ENCODE results near the gene SOX3. TPM values are rescaled to one million over a fixed set of nuclear protein-coding genes. Genes with fewer than 3 reads are reported as not detected.

Gene SOX3
- total RNA-seq, 2 donors from 2014 or later: 10.5 TPM; not detected in 1

DNA sequence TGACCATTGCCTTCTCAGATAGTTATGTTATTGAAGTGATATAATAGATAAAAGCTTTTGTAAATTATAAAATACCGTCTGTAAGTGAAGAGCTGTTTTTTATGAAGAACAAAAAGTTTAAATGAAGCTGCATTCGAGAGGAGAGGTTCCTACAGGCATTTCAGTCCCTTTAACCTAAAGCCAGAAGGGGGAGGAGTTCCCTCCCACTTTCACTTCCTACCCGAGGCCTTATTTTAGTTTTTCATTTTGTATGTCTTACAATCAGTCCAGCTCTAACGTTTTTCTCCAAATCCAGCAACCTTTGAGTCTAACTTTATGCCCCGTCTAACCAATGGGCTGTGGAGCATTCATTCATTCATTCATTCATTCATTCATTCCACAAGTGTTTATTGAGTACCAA, 16.5 kb upstream of the SOX3 start:
- Histone ChIP-seq H3K27ac (no peak overlapping the region), H3K4me3 (no peak overlapping the region), H3K27me3 (replicated peaks; ENCODE audit: insufficient read depth) (no peaks in the 10 kb centered on the region), H3K4me1 (replicated peaks) (no peaks in the 10 kb centered on the region), H3K9me3 (no peaks in the 10 kb centered on the region), H3K36me3 (no peaks in the 10 kb centered on the region)
- intact Hi-C loops (cut with DNase I): no loop called here
- TF ChIP-seq POLR2AphosphoS5 (IDR thresholded peaks at IDR 0.05): no peak
- no peak for TF ChIP-seq POLR2A (IDR thresholded peaks at IDR 0.05)
- TF ChIP-seq, protein P1, sequence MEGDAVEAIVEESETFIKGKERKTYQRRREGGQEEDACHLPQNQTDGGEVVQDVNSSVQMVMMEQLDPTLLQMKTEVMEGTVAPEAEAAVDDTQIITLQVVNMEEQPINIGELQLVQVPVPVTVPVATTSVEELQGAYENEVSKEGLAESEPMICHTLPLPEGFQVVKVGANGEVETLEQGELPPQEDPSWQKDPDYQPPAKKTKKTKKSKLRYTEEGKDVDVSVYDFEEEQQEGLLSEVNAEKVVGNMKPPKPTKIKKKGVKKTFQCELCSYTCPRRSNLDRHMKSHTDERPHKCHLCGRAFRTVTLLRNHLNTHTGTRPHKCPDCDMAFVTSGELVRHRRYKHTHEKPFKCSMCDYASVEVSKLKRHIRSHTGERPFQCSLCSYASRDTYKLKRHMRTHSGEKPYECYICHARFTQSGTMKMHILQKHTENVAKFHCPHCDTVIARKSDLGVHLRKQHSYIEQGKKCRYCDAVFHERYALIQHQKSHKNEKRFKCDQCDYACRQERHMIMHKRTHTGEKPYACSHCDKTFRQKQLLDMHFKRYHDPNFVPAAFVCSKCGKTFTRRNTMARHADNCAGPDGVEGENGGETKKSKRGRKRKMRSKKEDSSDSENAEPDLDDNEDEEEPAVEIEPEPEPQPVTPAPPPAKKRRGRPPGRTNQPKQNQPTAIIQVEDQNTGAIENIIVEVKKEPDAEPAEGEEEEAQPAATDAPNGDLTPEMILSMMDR (IDR thresholded peaks at IDR 0.05): no peak
- DNase-seq (ENCODE audit: low spot score): no peak
- WGBS: 55% methylated on average over 5 of the region's 5 CpGs

DNA sequence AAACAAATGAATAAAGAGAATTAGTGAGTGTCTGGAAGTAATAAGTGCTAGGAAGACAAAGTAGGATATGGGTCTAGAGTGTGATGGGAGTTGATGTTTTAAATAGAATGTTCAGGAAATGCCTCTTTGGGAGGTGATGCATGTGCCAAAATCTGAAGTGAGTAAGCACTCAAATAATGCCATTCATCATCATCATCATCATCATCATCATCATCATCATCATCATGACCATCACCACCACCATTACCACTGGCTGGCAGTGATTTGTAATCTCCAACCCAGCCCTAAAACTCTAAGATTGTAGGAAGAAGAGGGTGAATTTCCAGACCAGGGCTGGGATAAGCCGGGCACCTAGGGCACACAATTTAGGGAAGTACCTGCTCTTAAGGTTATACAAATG, 9.7 kb upstream of the SOX3 start:
- no peaks in the 10 kb centered on the region for H3K27me3 ChIP-seq (replicated peaks; ENCODE audit: insufficient read depth)
- intact Hi-C loops (cut with DNase I): no loop called here
- H3K4me1 ChIP-seq (replicated peaks): no peaks in the 10 kb centered on the region
- no peak overlapping the region for H3K4me3 ChIP-seq
- no peaks in the 10 kb centered on the region for H3K36me3 ChIP-seq
- H3K27ac ChIP-seq: no peak overlapping the region
- H3K9me3 ChIP-seq: no peaks in the 10 kb centered on the region
- TF ChIP-seq, protein P1 (IDR thresholded peaks at IDR 0.05): no peak
- no peak for TF ChIP-seq POLR2A (IDR thresholded peaks at IDR 0.05)
- no peak for TF ChIP-seq POLR2AphosphoS5 (IDR thresholded peaks at IDR 0.05)
- 78% methylated on average over 1 of the region's 1 CpG for WGBS
- no peak for DNase-seq (ENCODE audit: low spot score)

DNA sequence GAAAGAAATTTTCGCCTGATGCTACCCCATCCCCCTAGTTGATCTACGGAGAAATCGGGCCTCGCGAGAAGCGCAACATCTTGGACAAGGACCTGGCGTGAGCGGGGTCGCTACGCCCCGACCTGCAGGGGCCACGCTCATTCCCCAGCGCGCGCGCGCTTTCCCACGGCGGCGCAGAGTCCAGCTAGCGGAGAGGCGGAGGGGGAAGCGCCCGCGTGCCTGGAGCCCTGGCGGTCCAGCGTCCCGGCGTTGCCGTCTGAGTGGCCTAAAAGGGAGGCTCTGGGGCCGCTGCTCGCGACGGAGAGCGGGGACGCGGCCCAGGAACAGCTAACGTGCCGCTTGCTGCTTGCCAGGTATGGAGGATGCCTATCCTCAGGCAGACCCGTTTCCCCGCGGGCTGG, 6.0 kb upstream of the SOX3 start:
- 7% methylated on average over 11 of the region's 42 CpGs for WGBS
- H3K9me3 ChIP-seq: no peaks in the 10 kb centered on the region
- TF ChIP-seq POLR2A (IDR thresholded peaks at IDR 0.05) (no peak), POLR2AphosphoS5 (IDR thresholded peaks at IDR 0.05) (no peak)
- TF ChIP-seq, protein P1 (IDR thresholded peaks at IDR 0.05): no peak
- no peak for DNase-seq (ENCODE audit: low spot score)
- no peaks in the 10 kb centered on the region for H3K4me1 ChIP-seq (replicated peaks)
- no peak overlapping the region for H3K4me3 ChIP-seq
- no peaks in the 10 kb centered on the region for H3K36me3 ChIP-seq
- H3K27ac ChIP-seq: no peak overlapping the region
- H3K27me3 ChIP-seq (replicated peaks; ENCODE audit: insufficient read depth): peaks cover 2% of the 10 kb centered on the region
- intact Hi-C loops (cut with DNase I): no loop called here

DNA sequence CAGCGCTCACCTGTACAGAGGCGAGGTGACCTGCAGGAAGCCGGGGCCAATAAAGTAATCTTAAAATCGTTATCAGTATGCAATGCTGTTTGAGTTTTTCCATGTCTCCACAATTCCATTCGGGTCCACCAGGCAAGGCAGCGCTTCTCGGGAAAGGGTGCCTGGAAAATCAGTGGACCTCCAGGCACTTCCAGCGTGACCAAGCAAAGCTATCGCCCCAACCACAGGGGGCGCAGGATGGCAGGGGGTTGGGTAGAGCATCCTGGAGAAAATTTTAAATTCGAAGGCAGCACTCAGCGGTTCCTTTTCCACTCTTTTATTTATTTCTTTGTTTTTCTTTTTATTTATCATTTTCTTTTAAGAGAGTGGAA, 5.4 kb upstream of the SOX3 start:
- no peaks in the 10 kb centered on the region for H3K4me1 ChIP-seq (replicated peaks)
- no peak overlapping the region for H3K4me3 ChIP-seq
- WGBS: 9% methylated on average over 12 of the region's 12 CpGs
- TF ChIP-seq POLR2AphosphoS5 (IDR thresholded peaks at IDR 0.05): no peak
- H3K27ac ChIP-seq: no peak overlapping the region
- peaks cover 2% of the 10 kb centered on the region for H3K27me3 ChIP-seq (replicated peaks; ENCODE audit: insufficient read depth)
- no peaks in the 10 kb centered on the region for H3K36me3 ChIP-seq
- H3K9me3 ChIP-seq: no peaks in the 10 kb centered on the region
- no peak for DNase-seq (ENCODE audit: low spot score)
- intact Hi-C loops (cut with DNase I): no loop called here

DNA sequence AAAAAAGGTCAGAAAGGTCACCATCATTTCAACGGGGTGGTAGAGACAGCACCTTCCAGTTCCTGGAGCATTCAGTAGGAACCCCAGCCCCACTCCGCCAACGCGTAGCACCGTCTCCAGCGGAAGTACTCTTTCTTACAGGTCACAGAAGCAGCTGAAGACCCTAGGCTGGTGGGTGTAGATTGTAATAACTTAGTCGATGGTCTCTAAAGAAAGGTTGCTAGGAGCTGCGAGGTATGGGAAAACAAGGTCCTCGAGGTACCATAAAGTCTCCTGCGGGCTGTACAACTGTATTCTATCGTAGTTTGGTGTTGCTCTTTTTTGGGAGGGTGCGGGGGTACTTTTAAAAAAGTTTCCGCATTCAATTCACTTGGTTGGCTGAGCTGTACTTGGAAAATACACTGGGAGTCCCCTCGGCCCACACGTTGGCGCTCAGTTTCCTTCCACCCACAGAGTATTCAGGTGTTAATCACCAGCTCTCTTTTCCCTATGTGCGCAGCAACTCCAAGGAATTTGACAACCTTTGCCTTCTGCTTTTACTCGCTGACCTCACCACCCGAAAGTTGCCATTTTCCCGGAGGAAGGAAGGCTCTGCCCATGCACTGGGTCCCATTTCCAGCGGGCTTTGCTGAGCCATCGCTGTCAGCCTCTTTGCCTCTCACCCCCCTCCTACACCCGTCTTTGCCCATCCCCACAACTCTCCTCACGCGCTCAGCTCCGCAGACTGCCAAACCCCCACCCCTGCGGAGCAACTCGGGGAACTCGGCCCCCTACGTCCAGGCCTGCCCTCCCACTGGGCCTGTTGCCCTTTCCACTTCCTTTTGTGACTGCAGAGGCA, 4.8 kb upstream of the SOX3 start:
- H3K4me3 ChIP-seq: no peak overlapping the region
- DNase-seq (ENCODE audit: low spot score): no peak
- H3K4me1 ChIP-seq (replicated peaks): no peaks in the 10 kb centered on the region
- H3K36me3 ChIP-seq: no peaks in the 10 kb centered on the region
- TF ChIP-seq POLR2AphosphoS5 (IDR thresholded peaks at IDR 0.05) (no peak), POLR2A (IDR thresholded peaks at IDR 0.05) (no peak)
- TF ChIP-seq, protein P1 (IDR thresholded peaks at IDR 0.05): no peak
- WGBS: 10% methylated on average over 29 of the region's 30 CpGs
- no peak overlapping the region for H3K27ac ChIP-seq
- H3K9me3 ChIP-seq: no peaks in the 10 kb centered on the region
- intact Hi-C loops (cut with DNase I): no loop called here
- H3K27me3 ChIP-seq (replicated peaks; ENCODE audit: insufficient read depth): peaks cover 2% of the 10 kb centered on the region

Measured in prostate gland (tissue), 2 donors.